NCI-H1092 (cell line): ENCODE measurements around the gene PLSCR2.
"Not testable (repeated sequence)": the region's sequence is repeated elsewhere in the genome, so short reads cannot be mapped to it uniquely, and the experiment has no call there.

ENCODE experiments used
- DNase-seq: peaks from one replicate; lab custom pipeline; 2025; lab: John Stamatoyannopoulos, UW

PLSCR2 gene

DNA sequence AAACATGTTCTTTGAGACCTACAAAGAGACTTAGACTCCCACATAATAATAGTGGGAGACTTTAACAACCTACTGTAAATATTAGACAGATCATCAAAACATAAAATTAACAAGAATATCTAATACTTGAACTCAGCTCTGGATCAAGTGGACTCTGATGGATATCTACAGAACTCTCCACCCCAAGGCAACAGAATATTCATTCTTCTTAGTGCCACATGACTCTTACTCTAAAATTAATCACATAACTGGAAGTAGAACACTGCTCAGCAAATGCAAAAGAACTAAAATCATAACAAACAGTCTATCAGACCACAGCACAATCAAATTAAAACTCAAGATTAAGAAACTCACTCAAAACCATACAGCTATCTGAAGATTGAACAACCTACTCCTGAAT, 15.9 kb upstream of the PLSCR2 start:
- DNase-seq = no peak

DNA sequence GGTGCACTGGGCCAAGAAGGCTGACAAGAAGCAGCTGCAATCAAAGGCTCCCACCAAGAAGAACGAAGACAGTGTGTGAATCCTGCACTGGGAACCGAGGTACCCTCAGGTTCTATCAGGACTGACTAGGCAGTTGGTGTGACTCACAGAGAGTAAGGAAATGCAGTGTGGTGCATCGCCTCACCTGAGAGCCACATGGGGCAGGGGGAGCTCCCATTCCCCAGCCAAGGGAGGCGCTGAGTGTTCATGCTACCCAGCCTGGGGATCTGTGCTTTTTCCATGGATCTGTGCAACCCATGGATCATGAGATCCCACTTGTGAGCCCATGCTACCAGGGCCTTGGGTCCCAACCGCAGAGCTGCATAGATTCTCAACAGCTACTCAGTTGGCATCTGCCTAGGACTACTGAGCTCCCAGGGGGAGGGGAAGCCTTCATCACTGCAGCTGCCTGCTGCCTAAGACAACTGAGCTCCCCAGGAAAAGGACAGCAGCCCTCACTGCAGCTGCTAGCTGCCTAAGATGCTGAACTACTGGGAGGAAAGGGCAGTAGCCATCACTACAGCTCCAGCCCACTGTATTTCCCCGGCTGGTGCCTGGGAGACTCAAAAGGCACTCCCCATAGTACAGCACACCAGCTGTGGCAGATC, 6.9 kb upstream of the PLSCR2 start:
- DNase-seq = no peak

DNA sequence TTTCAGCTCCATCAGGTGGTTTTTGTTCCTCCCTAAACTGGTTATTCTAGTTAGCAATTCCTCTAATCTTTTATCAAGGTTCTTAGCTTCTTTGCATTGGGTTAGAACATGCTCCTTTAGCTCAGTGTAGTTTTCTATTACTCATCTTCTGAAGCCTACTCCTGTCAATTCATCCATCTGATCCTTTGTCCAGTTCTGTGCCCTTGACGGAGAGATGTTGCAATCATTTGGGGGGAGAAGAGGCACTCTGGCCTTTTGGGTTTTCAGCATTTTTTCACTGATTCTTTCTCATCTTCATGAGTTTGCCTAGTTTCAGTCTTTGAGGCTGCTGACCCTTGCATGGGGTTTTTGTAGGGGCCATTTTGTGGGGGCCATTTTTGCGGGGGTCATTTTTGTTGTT, 5.6 kb upstream of the PLSCR2 start:
- not testable (repeated sequence) for DNase-seq

GRCh38 chr3:146473726-146474125, 4.4 kb upstream of the PLSCR2 start:
- DNase-seq = no peak

DNA sequence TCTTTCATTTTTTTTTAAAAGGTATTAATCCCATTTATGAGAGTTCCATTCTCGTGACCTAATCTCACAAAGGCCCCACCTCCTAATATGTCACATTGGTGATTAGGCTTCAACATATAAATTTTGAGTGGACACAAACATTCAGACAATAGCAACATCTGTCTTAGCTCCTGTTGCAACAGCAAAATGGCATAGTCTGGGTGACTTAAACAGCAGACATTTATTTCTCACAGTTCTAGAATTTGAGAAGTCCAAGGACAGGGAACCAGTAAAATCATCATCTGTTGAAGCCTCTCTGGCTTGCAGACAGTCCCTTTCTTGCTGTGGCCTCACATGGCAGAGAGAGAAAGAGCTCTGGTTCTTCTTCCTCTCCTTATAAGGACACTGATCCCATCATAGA, 3.2 kb upstream of the PLSCR2 start:
- DNase-seq = no peak

DNA sequence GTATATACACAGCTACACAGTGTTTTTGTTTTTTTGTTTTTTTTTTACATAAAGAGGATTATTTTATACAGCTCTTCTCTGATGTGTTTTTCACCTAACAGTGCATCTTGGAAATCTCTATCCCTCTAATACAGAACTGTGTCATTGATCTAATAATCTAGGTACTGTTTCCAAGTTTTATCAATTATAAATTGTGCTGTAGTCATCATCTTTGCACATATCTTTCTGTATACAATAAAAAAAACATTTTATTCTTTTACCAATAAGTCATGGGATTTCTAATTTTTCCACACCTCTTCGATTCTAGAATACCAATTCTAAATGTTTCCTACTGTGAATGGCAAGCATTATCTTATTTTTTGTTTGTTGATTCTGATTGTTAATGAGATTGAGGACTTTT, 1.7 kb upstream of the PLSCR2 start:
- no peak for DNase-seq

DNA sequence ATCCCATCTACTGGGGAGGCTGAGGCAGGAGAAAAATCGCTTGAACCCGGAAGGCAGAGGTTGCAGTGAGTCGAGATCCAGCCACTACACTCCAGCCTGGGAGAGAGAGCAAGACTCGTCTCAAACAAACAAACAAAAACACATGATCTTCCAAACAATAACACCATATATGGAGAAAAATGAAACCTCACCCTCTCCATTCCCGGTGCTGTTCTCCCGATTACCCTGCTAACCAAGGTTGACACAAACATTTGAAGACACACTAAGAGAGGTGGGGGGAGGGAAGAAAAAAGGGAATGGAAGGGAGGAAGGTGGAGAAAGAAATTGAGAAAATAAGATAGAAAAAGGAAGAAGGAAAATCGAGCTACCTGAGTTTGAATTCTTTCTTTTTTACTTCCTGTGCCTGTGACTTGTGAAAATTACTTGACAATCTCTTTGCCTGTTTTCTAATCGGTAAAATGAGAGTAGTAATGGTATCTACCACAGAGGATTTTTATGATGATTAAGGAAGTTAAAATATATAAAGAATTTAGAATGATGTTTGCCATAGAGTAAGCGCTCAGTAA, 1.1 kb upstream of the PLSCR2 start:
- no peak for DNase-seq

DNA sequence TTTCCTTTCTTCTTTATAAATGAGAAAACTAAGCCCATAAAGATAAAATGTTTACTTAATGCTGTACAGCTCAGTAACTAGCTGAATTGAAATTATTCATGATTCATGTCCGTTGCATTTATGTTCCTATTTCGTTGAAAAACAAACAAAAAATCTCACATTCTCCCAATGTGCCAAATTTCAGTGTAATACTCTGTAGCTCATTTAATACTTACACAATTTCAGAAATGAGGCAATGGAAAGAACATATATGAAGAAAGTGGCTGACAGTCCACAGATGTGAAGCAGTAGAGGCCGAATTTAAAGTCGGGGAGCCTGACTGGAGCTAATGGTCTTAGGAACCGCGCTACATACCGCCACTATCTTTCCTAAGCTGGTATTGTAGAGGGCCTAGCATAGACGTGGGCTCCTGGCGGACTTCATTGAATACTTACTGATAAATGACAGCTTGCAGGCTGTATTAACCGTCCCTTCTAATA, 651 bp downstream of the PLSCR2 start:
- no peak for DNase-seq

GRCh38 chr3:146468234-146468633, 1.1 kb downstream of the PLSCR2 start:
- no peak for DNase-seq

DNA sequence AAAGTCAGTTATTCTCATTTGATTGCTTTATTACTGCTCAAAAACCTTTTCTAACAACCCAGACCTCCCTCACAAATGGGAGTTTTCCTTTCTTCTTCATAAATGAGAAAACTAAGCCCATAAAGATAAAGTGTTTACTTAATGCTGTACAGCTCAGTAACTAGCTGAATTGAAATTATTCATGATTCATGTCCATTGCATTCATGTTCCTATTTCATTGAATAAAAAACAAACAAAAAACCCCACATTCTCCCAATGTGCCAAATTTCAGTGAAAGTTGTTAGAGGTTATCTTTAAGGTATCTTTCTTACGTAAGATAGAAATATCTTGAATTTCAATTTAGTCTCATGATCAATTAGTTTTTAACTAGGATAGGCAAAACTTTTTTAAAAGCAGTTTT, 2.8 kb downstream of the PLSCR2 start:
- DNase-seq = no peak

DNA sequence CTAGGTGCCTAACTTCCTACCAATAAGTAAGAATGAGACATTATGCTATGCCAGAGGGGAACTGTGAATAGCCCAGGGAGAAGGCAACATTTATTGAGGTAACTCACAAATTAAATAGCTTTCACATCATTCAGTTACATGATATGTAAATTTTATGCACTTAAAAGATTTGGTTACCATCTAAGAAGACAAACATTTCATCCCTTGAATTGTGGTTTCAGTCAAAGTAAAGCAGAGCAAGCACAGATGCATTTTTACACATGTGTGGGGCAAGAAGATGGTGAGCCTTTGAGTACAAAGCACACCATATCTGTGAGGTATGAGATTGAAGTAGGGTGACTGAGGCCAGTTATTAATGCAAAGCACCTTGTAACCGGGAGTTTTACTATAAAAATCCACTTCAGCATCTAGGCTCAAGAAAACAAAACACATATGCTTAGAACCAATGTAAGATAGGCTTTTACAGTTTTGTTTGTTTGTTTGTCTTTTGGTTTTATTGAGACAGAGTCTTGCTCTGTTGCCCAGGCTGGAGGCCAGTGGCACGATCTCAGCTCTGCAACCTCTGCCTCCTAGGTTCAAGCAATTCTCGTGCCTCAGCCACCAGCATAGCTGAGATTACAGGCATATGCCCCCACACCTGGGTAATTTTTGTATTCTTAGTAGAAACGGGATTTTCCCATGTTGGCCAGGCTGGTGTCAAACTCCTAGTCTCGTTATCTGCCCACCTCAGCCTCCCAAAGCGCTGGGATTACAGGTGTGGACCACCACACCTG, 3.5 kb downstream of the PLSCR2 start:
- no peak for DNase-seq

DNA sequence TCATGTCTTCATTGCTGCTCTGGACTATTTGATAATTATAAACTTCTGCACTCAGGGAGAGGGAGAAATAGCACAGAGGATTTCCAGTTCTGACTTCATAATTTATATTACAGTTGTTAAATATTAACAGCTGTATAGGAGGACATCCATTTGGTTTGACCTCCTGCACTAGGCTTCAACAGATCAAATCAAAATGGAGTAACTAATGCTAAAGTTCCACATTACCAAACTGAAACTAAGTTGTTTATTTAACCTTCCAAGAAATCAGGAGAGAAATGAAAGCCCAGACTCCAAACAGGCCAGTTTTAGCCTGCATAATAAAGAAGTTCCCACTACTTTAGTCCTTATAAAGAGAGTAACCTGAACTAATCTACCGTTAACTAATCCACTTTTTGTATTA, 4.6 kb downstream of the PLSCR2 start:
- DNase-seq = no peak

DNA sequence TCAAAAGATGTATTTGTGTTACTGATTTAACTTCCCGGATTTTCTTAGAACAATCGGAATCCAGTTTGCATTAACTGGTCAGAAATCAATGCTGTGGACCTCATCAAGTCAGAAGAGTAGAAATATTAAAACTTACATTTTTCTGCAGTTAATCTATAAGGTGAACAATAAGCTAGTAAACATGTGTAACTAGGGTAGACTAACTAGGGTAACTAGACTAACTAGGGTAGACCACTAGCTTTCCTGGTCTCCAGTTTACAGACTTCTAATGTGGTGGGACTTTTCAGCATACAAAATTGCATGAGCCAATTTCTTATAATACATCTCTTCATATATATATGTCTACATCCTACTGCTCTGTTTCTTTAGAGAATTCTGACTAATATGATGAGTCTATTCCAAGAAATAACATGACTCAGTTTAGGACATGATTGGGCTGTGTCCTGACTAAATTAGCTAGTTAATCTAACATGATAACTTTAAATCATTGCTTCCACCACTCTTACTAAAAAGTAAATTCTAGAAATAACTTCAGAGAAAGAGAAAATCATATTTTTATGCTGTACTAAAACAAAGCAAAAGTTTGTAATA, 5.3 kb downstream of the PLSCR2 start:
- DNase-seq = no peak

DNA sequence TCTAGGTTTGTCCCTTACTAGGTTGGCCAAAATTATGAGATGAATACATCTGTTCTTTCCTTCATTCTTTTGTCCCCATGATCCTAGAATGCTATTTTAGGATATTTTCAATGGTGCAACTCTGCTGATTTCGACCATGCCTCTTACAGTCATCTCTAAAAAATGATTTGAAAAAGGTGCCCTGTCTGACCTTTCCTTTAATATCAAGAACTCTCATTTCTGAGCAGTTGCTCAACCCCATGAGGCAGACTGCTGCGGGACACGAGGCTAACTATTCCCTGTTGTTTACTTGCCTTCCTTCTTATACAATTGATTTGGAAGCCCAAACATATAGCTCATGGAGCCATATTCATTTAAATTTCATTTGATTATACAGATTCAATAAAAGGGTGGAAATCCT, 14.6 kb downstream of the PLSCR2 start:
- no peak for DNase-seq

GRCh38 chr3:146449613-146450012, 19.7 kb downstream of the PLSCR2 start:
- no peak for DNase-seq

- no peak for DNase-seq
Measured at GRCh38 chr3:146449076-146449475, 20.3 kb downstream of the PLSCR2 start.

- no peak for DNase-seq
Measured at GRCh38 chr3:146446026-146446425, 23.3 kb downstream of the PLSCR2 start.

- DNase-seq = not testable (repeated sequence)
Measured at GRCh38 chr3:146440310-146440709, 29.1 kb downstream of the PLSCR2 start.

GRCh38 chr3:146432066-146432465, 37.3 kb downstream of the PLSCR2 start:
- DNase-seq = no peak

- DNase-seq = no peak
Measured at GRCh38 chr3:146431240-146431639, 38.1 kb downstream of the PLSCR2 start.

DNA sequence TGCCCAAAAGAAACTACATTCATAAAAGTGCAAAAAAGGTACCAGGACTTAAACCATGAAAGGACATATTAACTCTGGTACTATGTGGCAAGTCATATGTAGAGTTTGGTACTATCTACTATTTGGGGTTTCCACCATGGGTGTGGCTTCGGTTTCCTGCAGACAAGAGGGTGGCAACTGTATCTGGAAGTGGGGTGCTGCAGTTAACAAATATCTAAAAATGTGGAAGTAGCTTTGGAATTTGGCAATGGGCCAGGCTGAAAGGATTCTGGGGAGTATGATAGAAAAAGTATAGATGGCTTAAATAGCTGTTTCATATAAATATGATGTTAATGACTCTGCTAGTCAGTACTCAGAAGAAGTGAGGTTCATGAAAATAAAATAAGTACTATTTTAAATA, 44.0 kb downstream of the PLSCR2 start:
- DNase-seq = no peak

- DNase-seq = no peak
Measured at GRCh38 chr3:146421819-146422759, 47.3 kb downstream of the PLSCR2 start.
